ENCODE measurements around the gene PPDPF.

GRCh38 chr20:63484651-63485403 lies 35.7 kb upstream of the PPDPF start:
- TF ChIP-seq, protein P1, sequence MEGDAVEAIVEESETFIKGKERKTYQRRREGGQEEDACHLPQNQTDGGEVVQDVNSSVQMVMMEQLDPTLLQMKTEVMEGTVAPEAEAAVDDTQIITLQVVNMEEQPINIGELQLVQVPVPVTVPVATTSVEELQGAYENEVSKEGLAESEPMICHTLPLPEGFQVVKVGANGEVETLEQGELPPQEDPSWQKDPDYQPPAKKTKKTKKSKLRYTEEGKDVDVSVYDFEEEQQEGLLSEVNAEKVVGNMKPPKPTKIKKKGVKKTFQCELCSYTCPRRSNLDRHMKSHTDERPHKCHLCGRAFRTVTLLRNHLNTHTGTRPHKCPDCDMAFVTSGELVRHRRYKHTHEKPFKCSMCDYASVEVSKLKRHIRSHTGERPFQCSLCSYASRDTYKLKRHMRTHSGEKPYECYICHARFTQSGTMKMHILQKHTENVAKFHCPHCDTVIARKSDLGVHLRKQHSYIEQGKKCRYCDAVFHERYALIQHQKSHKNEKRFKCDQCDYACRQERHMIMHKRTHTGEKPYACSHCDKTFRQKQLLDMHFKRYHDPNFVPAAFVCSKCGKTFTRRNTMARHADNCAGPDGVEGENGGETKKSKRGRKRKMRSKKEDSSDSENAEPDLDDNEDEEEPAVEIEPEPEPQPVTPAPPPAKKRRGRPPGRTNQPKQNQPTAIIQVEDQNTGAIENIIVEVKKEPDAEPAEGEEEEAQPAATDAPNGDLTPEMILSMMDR (IDR thresholded peaks at IDR 0.05), result no peak
- no peak for TF ChIP-seq POLR2A (IDR thresholded peaks at IDR 0.05)
